CD4-positive, alpha-beta T cell (primary cell): ENCODE measurements around the gene DNAJB6. TPM values are rescaled to one million over a fixed set of nuclear protein-coding genes. Genes with fewer than 3 reads are reported as not detected.
A peak's percentile ranks its signal among the peaks of the same experiment; 100 is the strongest.

Source experiments
- ATAC-seq: fragments of 200-7000 bp; cut with Tn5 transposase; one replicate; pipeline ENCODE4 v1.10.0; 2022; ENCODE audit warnings: mild to moderate bottlenecking; ENCODE audit not compliant: poor library complexity
- CTCF ChIA-PET: fragments of 350-600 bp; sonication (Branson Sonifier 250); formaldehyde crosslinking; loops from one replicate; lab custom pipeline; 2021; ENCODE audit warnings: antibody characterized with exemption, inconsistent platforms; lab: Charles Lee
- POLR2A ChIA-PET: fragments of 350-600 bp; sonication (Branson Sonifier 250); formaldehyde crosslinking; loops from one replicate; lab custom pipeline; 2021; ENCODE audit warnings: antibody characterized with exemption, inconsistent platforms; lab: Charles Lee
- DNase-seq, 14 experiments: peaks; one replicate each; pipeline ENCODE4 v3.0.0-alpha.2; 2013 to 2020; ENCODE audit warnings: mixed read lengths in 2 of 14
- H3K27ac ChIP-seq, 2 donors: one replicate each; pipeline versions ENCODE4 v1.5.1 to v1.7.0; 2013; ENCODE audit warnings: low read length in 2 of 2, low read depth in 1 of 2, mild to moderate bottlenecking in 1 of 2
- H3K27me3 ChIP-seq, 2 experiments: 1 replicate in 1 of 2; 2 replicates in 1 of 2; pipeline versions ENCODE4 v1.6.1 to v1.7.0; 2013; ENCODE audit warnings: low read length in 2 of 2, control low read depth in 1 of 2, mild to moderate bottlenecking in 1 of 2, moderate library complexity in 1 of 2; ENCODE audit not compliant: insufficient read depth in 2 of 2, control insufficient read depth in 1 of 2
- H3K36me3 ChIP-seq: one replicate; pipeline ENCODE4 v1.6.1; 2013; ENCODE audit warnings: low read length, control low read depth; ENCODE audit not compliant: insufficient read depth
- H3K4me1 ChIP-seq: one replicate; pipeline ENCODE4 v1.6.1; 2013; ENCODE audit warnings: low read length, control low read depth; ENCODE audit not compliant: insufficient read depth
- H3K4me3 ChIP-seq: one replicate; pipeline ENCODE4 v1.5.1; 2013; ENCODE audit warnings: mild to moderate bottlenecking, low read length, moderate library complexity
- H3K9me3 ChIP-seq, 2 experiments: 1 replicate in 1 of 2; 2 replicates in 1 of 2; pipeline versions ENCODE4 v1.6.1 to v1.7.0; 2013; ENCODE audit warnings: low read length in 2 of 2, mild to moderate bottlenecking in 2 of 2, control low read depth in 1 of 2, moderate library complexity in 1 of 2; ENCODE audit not compliant: control insufficient read depth in 1 of 2, insufficient read depth in 1 of 2
- H3K27ac Mint-ChIP-seq: one replicate; pipeline ENCODE4 v1.8.0; 2020; ENCODE audit warnings: mixed read lengths
- H3K27me3 Mint-ChIP-seq: one replicate; pipeline ENCODE4 v1.8.0; 2021; ENCODE audit warnings: mixed read lengths
- H3K36me3 Mint-ChIP-seq: one replicate; pipeline ENCODE4 v1.8.0; 2021; ENCODE audit warnings: low read depth, mixed read lengths
- H3K4me1 Mint-ChIP-seq: one replicate; pipeline ENCODE4 v1.8.0; 2021; ENCODE audit warnings: low read depth, mixed read lengths
- H3K4me3 Mint-ChIP-seq: one replicate; pipeline ENCODE4 v1.8.0; 2020; ENCODE audit warnings: mild to moderate bottlenecking, mixed read lengths
- H3K9me3 Mint-ChIP-seq: one replicate; pipeline ENCODE4 v1.8.0; 2020; ENCODE audit warnings: mixed read lengths
- intact Hi-C, 2 experiments: fragments of 100-400 bp; cut with DNase I in 1 of 2; cut with micrococcal nuclease in 1 of 2; formaldehyde crosslinking; loops; one replicate each; pipeline versions ENCODE4 v1.15.1 to v1.9.0; 2023 to 2025; cut with DNase I, micrococcal nuclease
- total RNA-seq, 174 experiments: library from RNA in 2 of 174; stranded (reverse) in 2 of 174; gene quantifications; one replicate each; pipeline ENCODE4 v1.2.3 and lab custom pipeline; 2021 to 2026
- TF ChIP-seq, protein P1 (sequence below): fragments of 200-600 bp; IDR thresholded peaks from one replicate; pipeline ENCODE4 v1.8.0; 2022; ENCODE audit warnings: antibody characterized with exemption, mild to moderate bottlenecking

Gene DNAJB6
- total RNA-seq, 2 experiments from 2014 or later: 232 to 242 TPM

DNA sequence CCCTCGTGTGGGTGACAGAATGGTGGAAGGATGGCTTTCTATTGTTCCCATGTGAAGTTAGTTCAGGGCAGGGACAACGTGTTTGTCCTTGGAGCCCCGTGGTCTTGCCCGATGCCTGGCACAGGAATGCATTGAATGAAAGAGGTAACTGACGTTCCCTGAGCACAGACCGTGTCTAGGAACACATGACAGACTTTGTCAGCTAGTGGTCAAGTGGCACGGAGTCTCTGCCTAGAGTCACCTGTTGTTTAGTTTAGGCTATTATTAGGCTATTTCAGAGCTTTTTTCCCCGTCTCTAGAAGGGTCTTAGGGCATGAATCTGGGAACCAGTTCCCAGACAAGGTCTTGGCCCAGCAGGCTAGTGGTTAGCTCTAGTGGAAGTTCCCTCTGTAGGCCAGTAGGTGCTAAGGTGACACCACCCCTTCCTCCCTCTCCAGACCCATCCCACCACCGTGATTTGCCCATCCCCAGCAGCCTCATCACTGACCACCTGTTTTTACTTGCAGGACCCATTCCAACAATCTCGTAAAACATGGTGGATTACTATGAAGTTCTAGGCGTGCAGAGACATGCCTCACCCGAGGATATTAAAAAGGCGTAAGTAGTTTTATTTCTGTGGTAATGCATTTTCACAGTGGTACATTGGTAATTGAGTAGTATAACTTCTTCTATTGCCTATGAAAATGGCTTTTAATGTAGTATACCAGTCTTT, 21.4 kb downstream of the DNAJB6 start:
- Mint-ChIP-seq H3K4me3 (peak overlapping the region; percentile 44), H3K27ac (peak overlapping the region; percentile 47), H3K9me3 (no peaks in the 10 kb centered on the region), H3K4me1 (peaks cover 68% of the 10 kb centered on the region), H3K27me3 (no peaks in the 10 kb centered on the region), H3K36me3 (peaks cover 77% of the 10 kb centered on the region)
- H3K36me3 ChIP-seq: peaks cover 68% of the 10 kb centered on the region
- POLR2A ChIA-PET: no interaction called here
- CTCF ChIA-PET: no interaction called here
- intact Hi-C loops: no loop called here
- no peaks in the 10 kb centered on the region for H3K27me3 ChIP-seq
- H3K27ac ChIP-seq: no peak overlapping the region
- DNase-seq: no peak
- TF ChIP-seq, protein P1, sequence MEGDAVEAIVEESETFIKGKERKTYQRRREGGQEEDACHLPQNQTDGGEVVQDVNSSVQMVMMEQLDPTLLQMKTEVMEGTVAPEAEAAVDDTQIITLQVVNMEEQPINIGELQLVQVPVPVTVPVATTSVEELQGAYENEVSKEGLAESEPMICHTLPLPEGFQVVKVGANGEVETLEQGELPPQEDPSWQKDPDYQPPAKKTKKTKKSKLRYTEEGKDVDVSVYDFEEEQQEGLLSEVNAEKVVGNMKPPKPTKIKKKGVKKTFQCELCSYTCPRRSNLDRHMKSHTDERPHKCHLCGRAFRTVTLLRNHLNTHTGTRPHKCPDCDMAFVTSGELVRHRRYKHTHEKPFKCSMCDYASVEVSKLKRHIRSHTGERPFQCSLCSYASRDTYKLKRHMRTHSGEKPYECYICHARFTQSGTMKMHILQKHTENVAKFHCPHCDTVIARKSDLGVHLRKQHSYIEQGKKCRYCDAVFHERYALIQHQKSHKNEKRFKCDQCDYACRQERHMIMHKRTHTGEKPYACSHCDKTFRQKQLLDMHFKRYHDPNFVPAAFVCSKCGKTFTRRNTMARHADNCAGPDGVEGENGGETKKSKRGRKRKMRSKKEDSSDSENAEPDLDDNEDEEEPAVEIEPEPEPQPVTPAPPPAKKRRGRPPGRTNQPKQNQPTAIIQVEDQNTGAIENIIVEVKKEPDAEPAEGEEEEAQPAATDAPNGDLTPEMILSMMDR: no peak
- no peak overlapping the region for H3K4me3 ChIP-seq
- no peaks in the 10 kb centered on the region for H3K9me3 ChIP-seq
- peaks cover 46% of the 10 kb centered on the region for H3K4me1 ChIP-seq
- no peak for ATAC-seq

DNA sequence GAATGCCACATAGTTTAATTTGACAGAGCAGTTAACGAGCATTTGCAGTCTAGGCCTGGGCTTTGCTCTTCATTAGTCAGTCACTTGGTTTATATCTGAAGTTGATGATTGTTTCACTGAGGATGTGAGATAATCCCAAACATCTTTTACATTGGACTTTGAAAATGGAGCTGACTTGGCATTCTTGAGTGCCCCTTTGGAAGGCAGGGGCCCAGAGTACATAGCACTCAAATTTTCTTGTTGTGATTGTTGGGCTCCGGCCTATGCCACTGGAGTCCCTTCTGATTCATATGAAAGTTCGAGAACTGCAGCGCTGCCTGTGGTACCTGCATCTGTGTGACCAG, 21.9 kb downstream of the DNAJB6 start:
- ChIA-PET POLR2A (no interaction called here), CTCF (no interaction called here)
- Mint-ChIP-seq H3K36me3 (peaks cover 82% of the 10 kb centered on the region), H3K4me1 (peaks cover 63% of the 10 kb centered on the region), H3K4me3 (no peak overlapping the region), H3K27ac (peak overlapping the region; percentile 47), H3K27me3 (no peaks in the 10 kb centered on the region), H3K9me3 (no peaks in the 10 kb centered on the region)
- intact Hi-C loops: no loop called here
- Histone ChIP-seq H3K4me1 (peaks cover 41% of the 10 kb centered on the region), H3K27me3 (no peaks in the 10 kb centered on the region), H3K4me3 (no peak overlapping the region), H3K36me3 (peaks cover 74% of the 10 kb centered on the region), H3K27ac (no peak overlapping the region), H3K9me3 (no peaks in the 10 kb centered on the region)
- TF ChIP-seq, protein P1: no peak
- ATAC-seq (no peak), DNase-seq (no peak)

DNA sequence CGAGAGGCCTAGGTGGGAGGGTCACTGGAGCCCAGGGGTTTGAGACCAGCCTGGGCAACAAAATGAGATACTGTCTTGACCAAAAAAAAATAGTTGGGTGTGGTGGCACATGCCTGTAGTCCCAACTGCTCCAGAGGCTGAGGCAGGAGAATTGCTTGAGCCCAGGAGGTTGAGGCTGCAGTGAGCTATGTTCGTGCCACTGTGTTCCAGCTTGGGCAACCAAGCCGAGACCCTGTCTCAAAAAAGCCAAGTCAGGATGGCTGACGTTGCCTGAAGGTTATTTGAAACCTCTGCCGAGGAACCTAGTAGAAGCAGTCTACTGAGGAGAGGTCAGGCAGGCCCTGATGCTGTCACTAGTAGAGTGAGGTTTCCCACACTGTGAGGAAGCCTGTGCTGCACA, 22.8 kb downstream of the DNAJB6 start:
- no peak overlapping the region for H3K27ac ChIP-seq
- Mint-ChIP-seq H3K9me3 (no peaks in the 10 kb centered on the region), H3K27ac (no peak overlapping the region), H3K4me1 (peaks cover 58% of the 10 kb centered on the region), H3K27me3 (no peaks in the 10 kb centered on the region), H3K4me3 (no peak overlapping the region), H3K36me3 (peaks cover 88% of the 10 kb centered on the region)
- no peak for ATAC-seq
- H3K27me3 ChIP-seq: no peaks in the 10 kb centered on the region
- peaks cover 80% of the 10 kb centered on the region for H3K36me3 ChIP-seq
- DNase-seq: no peak
- no peaks in the 10 kb centered on the region for H3K9me3 ChIP-seq
- ChIA-PET POLR2A (no interaction called here), CTCF (no interaction called here)
- peaks cover 32% of the 10 kb centered on the region for H3K4me1 ChIP-seq
- no peak overlapping the region for H3K4me3 ChIP-seq
- TF ChIP-seq, protein P1: no peak
- intact Hi-C loops: no loop called here
